GM10266 (cell line): ENCODE measurements around the gene SLC52A3.

ENCODE experiments used
- DNase-seq: peaks from one replicate; pipeline ENCODE4 v3.0.0; 2012; ENCODE audit errors: extremely low spot score
- CTCF ChIP-seq: IDR thresholded peaks from 2 replicates; pipeline ENCODE4 v1.5.1; 2012; ENCODE audit warnings: mild to moderate bottlenecking, low read depth; ENCODE audit not compliant: control insufficient read depth, insufficient read depth; ENCODE audit errors: missing control alignments

The SLC52A3 gene

GRCh38 chr20:741620-742019 lies 26.7 kb downstream of the SLC52A3 start:
- TF ChIP-seq CTCF: no peak
- DNase-seq: no peak

- no peak for TF ChIP-seq CTCF
Measured at GRCh38 chr20:740162-740561, 28.1 kb downstream of the SLC52A3 start.

GRCh38 chr20:739736-740135 lies 28.6 kb downstream of the SLC52A3 start:
- no peak for DNase-seq

More at GRCh38 chr20:740162-740561, 28.1 kb downstream of the SLC52A3 start:
- DNase-seq: no peak

GRCh38 chr20:733861-734260 lies 34.4 kb downstream of the SLC52A3 start:
- no peak for DNase-seq
- no peak for TF ChIP-seq CTCF

More at GRCh38 chr20:739736-740135, 28.6 kb downstream of the SLC52A3 start:
- TF ChIP-seq CTCF: no peak

- no peak for DNase-seq
- TF ChIP-seq CTCF: no peak
Measured at GRCh38 chr20:732727-733126, 35.6 kb downstream of the SLC52A3 start.

- DNase-seq: no peak
- no peak for TF ChIP-seq CTCF
Measured at GRCh38 chr20:731891-732560, 36.3 kb downstream of the SLC52A3 start.

GRCh38 chr20:730005-730404 lies 38.3 kb downstream of the SLC52A3 start:
- DNase-seq: no peak
- TF ChIP-seq CTCF: no peak
